Fibroblast of upper back skin (primary cell): ENCODE results near the gene BRD9.
A peak's percentile ranks its signal among the peaks of the same experiment; 100 is the strongest.
"Not testable (repeated sequence)": the region's sequence is repeated elsewhere in the genome, so short reads cannot be mapped to it uniquely, and the experiment has no call there.

ENCODE experiments used
- DNase-seq: peaks from one replicate; pipeline ENCODE4 v3.0.0-alpha.2; 2013

Gene BRD9

GRCh38 chr5:892394-893136 lies at the start of gene BRD9, which contains the start of gene TRIP13:
TSS of gene BRD9 (minus strand) at chr5:892801. CDS start at chr5:892657, 144 bp downstream.
TSS of gene TRIP13 (plus strand) at chr5:892884. CDS start at chr5:892999, 115 bp downstream.
- peak; percentile 68 for DNase-seq

- not testable (repeated sequence) for DNase-seq
Measured at GRCh38 chr5:940741-941140, 48.1 kb upstream of the BRD9 start.

GRCh38 chr5:939368-939767 lies 46.8 kb upstream of the BRD9 start:
- no peak for DNase-seq

- DNase-seq = no peak
Measured at GRCh38 chr5:937151-937924, 44.7 kb upstream of the BRD9 start.

GRCh38 chr5:936149-937144 lies 43.8 kb upstream of the BRD9 start:
- DNase-seq = no peak

- no peak for DNase-seq
Measured at GRCh38 chr5:935510-936084, 43.0 kb upstream of the BRD9 start.

GRCh38 chr5:934381-934967 lies 41.9 kb upstream of the BRD9 start:
- DNase-seq = not testable (repeated sequence)

GRCh38 chr5:933951-934350 lies 41.4 kb upstream of the BRD9 start:
- DNase-seq = not testable (repeated sequence)

- no peak for DNase-seq
Measured at GRCh38 chr5:933251-933861, 40.8 kb upstream of the BRD9 start.

GRCh38 chr5:932628-933250 lies 40.1 kb upstream of the BRD9 start:
- no peak for DNase-seq

GRCh38 chr5:932151-932627 lies 39.6 kb upstream of the BRD9 start:
- DNase-seq = no peak

GRCh38 chr5:931570-932145 lies 39.1 kb upstream of the BRD9 start:
- DNase-seq = no peak

GRCh38 chr5:930866-931265 lies 38.3 kb upstream of the BRD9 start:
- DNase-seq = no peak

GRCh38 chr5:929596-929995 lies 37.0 kb upstream of the BRD9 start:
- DNase-seq = no peak

GRCh38 chr5:929182-929581 lies 36.6 kb upstream of the BRD9 start:
- not testable (repeated sequence) for DNase-seq

GRCh38 chr5:927172-928015 lies 34.8 kb upstream of the BRD9 start:
- no peak for DNase-seq

GRCh38 chr5:926417-927171 lies 34.0 kb upstream of the BRD9 start:
- peak; percentile 16 for DNase-seq

- peak; percentile 60 for DNase-seq
Measured at GRCh38 chr5:923281-923873, 30.8 kb upstream of the BRD9 start.
